GM20000 (cell line): ENCODE measurements around the gene TMEM243.

Source experiments
- DNase-seq: peaks from one replicate; pipeline ENCODE4 v3.0.0; 2012; ENCODE audit warnings: low spot score
- CTCF ChIP-seq: IDR thresholded peaks from 2 replicates; pipeline ENCODE4 v1.5.1; 2012; ENCODE audit warnings: mild to moderate bottlenecking, control low read depth; ENCODE audit errors: extremely low read depth, missing control alignments

The TMEM243 gene

GRCh38 chr7:87151002-87151728 lies 68.4 kb downstream of the TMEM243 start:
- no peak for DNase-seq
- no peak for TF ChIP-seq CTCF

- no peak for DNase-seq
- peak; percentile 40 for TF ChIP-seq CTCF
Observed at GRCh38 chr7:87148332-87148955, 71.1 kb downstream of the TMEM243 start.

- DNase-seq = no peak
Observed at GRCh38 chr7:87147500-87147899, 72.0 kb downstream of the TMEM243 start.

GRCh38 chr7:87146740-87147386 lies 72.7 kb downstream of the TMEM243 start:
- DNase-seq = no peak
- no peak for TF ChIP-seq CTCF

More at GRCh38 chr7:87147500-87147899, 72.0 kb downstream of the TMEM243 start:
- TF ChIP-seq CTCF = no peak
